CD4-positive, alpha-beta T cell treated with Interleukin-10 for 1 hour (primary cell): ENCODE data around the gene MRPS14.

Source experiments
- DNase-seq: peaks from one replicate; pipeline ENCODE4 v3.0.0-alpha.2; 2020

The MRPS14 gene

DNA sequence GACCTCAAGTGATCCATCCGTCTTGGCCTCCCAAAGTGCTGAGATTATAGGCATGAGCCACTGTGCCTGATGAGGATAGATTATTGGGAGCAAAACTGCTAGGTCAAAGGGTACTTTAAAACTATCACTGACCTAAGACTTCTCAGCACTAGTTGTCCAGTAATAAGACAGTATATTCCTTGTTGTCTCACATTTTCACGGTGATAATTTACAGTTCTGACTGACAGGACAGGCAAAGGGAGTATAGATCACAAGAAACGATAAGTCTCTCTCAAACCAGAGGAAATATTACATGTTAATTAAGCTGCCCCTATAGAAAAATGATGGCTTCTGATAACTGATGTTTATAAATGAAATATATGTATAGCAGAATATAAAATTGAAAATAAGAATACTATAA lies 3.7 kb downstream of the MRPS14 start:
- DNase-seq = no peak

DNA sequence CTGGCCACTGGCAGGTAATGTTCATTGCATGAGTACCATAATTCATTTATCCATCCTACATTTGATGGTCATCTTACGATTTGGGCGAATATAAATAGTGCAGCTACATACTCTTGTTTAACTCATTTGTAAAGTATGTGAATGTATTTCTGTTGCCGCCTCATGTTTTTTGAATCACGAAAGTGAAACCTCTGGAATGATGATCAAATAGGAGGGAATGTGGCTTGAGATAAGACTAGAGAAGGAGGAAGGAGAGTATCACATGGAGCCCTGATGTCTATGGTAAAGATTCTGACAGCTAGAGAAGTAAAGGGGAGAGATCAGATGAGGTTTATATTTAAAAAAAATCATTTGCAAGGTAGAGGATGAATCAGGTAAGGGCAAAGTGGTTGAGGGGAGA lies 8.0 kb downstream of the MRPS14 start:
- DNase-seq = no peak

DNA sequence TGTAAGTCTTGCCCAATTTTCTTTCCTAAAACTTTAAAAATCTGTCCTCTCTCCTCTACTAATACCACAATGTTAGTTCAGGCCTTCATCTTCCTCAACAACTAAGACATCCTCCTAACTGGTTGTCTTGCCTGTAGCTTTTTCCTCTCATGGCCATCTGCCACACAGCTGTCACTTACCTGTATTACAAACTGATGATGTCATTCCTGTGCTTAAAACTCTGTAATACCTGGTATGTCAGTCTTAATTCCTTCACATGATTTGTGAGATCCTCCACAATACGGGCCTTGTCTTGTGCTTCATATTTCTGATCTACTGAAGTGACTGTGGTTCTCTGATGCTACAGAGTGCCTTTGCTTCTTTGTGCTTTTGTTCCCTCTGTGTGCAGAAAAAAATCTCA lies 9.8 kb downstream of the MRPS14 start:
- no peak for DNase-seq

DNA sequence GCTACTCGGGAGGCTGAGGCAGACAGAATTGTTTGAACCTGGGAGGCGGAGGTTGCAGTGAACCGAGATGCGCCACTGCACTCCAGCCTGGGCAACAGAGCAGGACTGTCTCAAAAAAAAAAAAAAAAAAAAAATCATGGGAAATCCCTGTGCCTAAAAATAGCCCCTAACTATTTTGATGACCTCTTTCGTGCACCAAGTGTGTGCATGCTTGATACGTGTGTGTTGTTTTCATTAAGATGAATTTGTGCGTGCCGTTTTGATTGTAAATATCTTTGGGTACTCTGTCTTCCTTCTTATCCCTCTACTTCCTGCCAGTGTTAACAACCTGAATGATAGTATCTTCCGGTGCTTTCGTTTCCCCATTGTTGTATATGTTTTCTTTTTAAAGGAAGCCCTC lies 13.7 kb downstream of the MRPS14 start:
- DNase-seq = no peak

DNA sequence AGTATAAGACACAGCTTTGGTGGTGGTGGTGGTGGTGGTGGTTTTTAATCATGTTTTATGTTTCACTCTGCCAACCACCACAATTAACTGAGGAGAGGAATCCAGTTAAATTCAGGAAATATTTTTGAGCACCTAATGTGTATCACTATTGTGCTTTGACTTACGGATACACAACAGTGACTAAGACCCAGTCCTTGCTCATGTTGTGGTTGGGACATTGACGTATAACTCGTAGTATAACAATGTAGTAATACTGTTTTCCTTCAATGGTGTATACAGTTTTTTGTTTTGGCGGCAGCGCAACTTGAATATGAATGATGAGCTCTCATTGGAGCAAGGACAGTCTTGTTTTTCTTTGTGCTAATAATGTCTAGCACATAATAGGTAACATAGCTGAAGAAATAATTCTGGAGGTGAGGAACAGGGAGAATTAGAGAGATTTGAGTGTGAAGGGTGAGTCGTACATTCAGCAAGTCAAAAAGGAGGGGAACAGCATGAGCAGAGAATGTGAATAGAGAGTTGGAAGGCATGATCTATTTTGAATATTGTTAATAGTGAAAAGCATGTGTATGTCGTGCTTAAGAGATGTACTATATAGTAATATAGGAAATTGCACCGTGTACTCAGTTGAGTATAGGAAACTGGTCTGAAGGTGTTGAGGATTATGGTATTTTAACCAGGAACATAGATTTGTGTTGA lies 18.0 kb downstream of the MRPS14 start:
- no peak for DNase-seq

DNA sequence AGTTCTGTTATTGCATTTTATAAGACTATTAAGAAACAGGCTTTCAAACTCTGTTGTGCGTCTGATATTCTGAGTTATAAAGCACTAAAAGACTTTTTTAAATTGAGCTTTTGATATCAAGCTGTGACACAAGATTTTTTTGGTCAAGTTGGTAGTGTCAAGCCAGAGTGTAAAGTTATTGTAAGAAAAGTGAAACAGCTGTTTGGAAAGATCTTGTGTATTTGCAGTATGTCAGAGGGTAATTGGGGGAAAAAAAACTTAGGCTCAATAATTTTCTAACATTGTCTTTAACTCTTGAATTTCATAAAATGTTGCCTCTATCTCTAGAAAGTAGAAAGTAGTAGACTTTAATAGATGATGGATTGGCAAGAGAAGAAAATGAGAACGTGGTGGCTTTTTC lies 19.7 kb downstream of the MRPS14 start:
- DNase-seq = no peak

DNA sequence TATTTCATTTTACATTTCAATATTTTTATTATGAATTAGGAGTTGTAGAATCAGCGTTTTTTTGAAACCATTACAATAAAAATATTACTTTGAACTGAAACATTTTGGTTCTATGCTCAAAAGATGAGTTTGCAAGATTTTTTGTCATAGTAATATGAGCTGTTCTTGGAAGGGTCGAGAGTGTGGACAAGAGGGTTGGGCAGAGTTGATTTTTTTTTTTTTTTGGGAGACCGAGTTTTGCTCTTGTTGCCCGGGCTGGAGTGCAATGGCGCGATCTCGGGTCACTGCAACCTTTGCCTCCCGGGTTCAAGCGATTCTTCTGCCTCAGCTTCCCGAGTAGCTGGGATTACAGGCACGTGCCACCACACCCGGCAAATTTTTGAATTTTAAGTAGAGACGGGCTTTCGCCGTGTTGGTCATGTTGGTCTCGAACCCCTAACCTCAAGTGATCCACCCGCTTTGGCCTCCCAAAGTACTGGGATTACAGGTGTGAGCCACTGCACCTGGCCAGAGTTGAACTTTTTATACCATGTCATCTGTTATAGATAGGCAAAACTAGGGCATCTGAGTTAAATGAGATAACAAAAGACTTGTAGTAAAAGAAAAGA lies 20.2 kb downstream of the MRPS14 start:
- no peak for DNase-seq

DNA sequence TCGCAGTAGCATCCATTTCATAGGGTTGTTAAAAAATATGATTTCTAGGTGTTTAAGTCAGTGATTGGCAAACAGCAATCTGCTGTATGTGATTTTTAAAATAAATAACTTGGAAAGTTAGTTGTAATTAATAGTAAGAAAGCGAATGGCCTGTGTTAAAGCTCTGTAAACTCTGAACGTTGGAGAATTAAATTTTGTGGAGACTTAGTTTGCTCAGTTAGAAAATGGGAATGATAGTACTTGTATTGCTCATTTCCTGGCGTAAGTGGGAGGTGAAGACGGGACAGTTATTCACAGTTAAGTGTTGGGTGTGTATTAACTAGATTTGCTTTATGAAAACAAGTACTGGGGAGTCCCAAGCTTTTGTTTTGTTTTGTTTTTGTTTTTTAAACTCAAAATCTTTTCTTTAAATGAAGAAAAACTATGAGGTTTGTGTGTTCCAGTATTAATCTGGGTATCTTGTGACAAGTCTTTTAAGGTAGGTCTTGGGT lies 22.5 kb downstream of the MRPS14 start:
- DNase-seq = peak; percentile 23

DNA sequence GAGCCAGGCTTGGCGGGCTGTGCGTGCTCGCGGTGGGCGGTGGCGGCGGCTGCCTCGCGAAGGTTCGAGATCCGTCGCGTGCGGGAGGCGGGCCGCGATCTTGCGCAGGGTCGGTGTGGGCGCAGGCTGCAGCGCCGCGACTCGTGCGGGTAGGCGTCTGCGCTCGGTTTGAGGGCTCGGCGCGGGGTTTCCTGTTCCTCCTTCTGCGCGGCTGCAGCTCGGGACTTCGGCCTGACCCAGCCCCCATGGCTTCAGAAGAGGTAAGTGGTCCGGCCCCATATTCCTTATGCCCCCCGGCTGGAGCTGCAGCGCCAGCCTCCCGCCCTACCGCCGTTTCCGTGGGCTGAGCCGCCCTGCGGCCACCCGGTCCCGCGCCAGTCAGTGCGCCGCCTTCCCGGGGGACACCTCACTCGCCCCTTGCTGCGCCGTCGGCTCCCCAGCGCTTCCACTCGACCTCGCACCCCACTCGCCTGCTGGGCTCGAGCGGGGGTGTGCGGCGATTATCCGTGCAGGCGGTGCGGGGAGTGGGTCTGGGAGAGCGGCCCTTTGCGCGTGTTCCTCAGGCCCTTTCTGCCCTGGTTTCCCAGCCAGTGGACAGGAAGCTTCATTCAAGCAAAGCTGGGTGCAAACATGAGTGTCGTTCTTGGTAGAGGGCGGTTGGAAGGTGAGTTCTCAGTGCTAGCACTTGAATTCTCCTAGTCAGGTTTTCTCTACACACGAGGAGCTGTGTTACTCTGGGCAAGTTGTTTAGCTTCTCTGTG lies 23.1 kb downstream of the MRPS14 start, which contains the start of gene CACYBP:
Gene CACYBP, plus strand, starts transcription at position 12 of the 761 bp plus-strand sequence. Its CDS starts 234 bp downstream, at position 246.
- peak; percentile 43 for DNase-seq

DNA sequence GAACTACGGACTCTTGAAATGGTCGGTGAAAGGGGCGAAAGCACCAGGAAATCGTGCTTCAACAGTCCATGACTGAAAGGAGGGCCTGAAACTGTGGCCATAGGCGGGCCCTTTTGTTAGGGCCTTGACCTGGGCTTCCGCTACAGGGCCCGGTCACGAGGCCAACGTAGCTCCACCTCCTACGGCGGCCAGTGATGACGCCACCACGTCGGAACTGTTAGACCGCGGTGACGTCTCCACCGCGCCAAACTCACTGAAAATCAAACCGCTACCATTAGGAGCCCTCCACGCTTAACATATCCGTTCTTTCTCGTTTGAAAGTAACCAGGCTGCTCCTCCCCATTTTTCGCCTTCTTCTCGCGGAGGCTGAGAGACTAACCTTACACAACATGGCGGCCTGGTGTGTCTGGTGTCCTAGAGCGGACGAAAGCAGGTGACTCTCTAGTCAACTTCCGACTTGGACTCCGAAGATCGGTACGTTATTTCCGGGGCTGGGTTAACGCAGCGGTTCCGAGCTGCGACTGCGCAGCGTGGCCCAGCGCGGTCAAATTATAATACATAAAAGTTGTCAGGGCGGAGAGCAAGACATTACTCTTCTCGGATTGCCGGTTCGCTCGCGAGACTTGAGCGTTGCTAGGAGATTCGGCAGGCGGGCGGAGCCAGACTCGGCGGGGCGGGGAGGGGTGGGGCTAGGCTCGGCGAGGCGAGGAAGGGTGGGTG lies 23.8 kb downstream of the MRPS14 start:
- DNase-seq = peak; percentile 99

DNA sequence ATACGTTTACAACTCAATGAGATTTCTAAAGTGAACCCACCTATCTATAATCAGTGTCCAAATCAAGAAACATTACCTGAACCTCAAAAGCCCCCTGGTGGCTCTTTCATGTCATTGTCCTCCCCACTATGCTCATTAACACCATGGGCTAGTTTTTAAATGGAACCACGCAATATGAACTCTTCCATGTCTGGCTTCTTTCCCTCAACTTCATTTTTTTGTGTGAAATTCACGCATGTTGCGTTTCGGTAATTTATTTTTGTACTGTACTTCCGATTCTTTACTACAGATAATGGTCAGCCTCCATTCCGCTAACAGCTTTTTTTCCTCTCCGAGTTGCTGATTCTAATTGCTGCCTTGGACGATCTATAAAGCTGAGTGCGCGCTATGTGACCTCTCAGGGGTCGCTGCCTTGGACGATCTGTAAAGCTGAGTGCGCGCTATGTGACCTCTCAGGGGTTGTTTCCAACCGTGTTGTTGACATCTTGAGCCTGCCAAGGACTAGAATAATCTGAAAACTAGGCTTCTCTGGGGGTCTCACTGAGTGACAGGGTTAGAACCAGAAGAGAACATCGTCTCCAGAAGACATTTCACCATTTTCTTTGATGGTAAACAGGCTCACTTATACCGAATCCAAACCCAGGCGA lies 24.5 kb downstream of the MRPS14 start:
- peak; percentile 84 for DNase-seq

DNA sequence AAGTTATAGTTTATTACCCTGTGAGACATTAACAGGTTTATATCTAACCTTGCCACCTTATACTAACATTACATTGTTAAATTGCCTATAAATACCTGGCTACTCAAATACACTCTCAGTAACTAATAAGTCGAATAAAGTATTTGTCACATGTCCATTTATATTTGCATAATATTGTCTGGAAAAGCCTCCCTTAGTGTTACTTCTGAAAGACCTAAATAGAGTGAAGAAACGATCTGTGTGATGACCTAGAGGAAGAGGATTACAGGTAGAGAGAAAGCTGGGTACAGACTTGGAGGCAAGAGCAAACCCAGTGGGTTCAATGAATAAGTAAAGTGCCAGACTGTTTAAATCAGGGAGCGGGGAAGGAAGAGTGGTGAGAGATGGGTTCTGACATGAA lies 26.2 kb downstream of the MRPS14 start:
- no peak for DNase-seq

DNA sequence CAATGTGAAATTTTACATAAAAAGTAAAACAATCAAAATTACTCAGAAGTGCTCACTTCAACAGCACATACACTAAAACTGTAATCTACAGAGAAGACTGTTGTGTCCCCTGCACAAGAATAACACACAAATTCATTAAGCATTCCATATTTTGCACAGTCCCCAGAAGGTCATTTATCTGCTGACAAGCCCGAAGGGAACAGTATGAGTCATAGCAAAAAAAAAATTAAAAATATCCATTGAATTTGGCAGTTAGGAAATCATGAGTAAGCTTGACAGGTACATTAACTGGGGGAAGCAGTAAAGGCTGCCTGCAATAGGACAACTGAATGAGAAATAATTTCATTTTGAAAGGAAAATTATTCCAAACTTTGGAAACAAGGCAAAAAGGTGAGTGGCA lies 26.7 kb downstream of the MRPS14 start:
- DNase-seq = no peak

DNA sequence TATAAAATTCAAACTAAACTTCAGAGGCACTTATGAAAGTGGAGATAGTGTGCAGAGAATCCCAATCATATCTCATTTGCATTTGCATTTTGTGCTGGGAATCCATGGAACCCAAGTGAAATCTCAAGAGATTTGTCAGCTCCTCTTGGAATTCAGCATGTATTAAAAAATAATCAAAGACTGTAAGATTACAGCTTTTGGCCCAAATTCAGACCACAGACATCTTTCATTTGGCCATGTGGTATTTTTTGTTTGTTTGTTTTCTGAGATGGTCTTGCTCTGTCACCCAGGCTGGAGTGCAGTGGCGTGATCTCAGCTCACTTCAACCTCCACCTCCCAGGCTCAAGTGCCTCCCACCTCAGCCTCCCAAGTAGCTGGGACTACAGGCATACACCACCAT lies 27.3 kb downstream of the MRPS14 start:
- DNase-seq = no peak

DNA sequence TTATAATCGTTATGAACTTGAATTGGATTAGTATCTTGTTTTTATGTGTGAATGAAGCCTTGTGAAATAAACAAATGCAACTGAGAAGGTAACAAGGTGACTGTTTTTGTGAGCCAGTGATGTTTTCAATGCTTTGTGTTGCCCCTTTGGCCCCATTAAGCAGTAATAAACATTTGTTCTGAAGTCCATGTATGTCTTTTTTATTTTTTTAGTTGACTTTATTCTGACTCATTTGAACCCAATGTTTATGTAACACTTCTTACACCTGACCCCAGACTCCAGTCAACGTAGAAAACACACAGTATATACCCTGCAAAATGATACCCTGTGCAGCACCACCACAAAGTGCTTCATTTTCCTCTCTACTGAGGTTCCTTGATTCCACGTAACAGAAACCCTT lies 28.1 kb downstream of the MRPS14 start:
- DNase-seq = no peak

DNA sequence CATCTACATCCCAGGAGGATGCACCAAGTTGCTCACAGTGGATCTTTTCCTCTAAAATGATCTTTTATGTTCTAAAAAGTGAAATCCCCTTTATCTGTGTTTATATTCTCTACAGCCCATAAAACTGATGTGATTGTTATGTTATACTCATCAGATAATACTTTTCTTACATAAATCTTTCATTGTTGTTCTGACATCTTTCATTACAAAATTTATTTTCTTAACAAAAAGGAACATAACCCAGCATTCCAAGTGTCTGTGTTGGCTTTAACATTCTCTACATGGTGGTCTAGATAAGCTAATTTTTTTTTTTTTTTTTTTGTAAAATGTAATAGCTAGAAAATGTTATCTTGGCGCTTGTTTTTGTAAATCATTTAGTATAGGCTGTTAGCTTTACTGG lies 31.8 kb downstream of the MRPS14 start:
- DNase-seq = no peak

DNA sequence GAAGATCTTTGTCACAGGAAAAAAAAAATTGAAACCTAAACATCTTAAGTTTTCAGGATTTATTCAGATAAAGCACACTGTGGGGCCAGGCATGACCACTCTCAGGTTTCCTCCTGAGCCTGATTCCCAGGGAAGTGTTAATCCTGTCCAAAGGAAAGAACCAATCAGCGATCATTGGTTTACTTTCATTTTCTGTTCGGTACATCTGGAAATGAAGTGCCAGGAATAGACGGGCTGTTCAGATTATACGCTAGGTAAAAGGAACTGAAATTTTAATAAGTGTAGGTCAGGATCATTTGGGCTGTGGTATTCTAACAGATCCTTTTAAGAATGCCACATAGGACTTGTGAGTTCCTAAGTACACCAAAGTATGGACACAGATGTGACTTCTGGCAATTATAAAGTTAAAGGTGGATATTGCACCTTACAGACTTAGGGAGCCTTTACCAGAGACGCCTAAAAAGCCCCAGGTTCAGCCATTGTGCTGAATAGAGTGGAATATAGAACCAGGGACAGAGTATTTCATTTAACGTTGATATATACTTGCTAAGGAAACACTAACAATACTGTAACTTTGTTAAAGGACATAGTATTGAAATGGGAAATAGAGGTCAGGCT lies 32.7 kb downstream of the MRPS14 start:
- DNase-seq = peak; percentile 56

DNA sequence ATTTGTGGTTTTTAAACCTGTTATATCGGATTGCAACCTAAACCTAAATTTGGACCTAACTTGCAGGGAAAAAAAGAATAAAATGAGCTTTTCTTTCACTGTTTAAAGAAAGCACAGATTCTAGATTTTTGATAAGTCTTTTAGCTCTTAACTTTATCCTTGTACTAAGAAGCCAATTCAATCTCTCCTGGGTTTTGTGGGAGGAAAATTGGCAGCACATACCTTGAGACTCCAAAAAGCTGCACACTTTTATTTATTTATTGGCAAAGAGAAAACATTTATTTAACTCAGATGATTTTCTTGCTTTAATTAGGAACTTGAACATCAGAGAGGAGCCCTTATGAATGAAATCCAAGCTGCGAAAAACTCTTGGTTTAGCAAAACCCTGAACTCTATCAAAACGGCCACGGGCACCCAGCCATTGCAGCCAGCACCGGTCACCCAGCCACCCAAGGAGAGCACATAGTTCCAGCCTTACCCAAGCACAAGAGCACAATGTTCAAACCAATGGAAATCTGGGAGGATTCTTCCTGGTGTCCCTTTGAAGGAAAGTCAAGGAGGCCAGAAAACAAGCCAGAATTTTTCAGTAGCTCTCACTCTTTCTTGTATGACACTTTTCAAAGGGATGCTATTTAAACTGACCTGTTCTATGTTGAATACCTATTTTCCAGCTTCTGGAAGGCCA lies 33.5 kb downstream of the MRPS14 start:
- DNase-seq = no peak

DNA sequence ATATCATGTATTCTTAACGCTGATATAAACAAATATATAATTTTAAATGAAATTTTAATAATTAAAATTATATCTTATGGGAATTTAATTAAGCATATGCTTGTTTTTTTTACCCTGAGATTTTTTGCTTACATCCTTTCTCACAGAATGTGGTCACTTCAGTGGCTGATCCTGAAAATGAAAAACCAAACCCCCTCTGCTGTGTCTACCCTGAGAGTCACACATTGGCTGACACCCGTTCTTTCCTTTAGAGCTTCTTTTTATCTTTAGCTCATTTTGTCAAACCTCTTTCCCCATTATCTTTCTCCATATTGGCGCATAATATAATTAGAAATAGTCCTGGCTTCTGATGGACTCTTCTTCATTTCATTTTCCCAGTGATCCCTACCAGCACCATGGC lies 34.2 kb downstream of the MRPS14 start:
- DNase-seq = no peak

DNA sequence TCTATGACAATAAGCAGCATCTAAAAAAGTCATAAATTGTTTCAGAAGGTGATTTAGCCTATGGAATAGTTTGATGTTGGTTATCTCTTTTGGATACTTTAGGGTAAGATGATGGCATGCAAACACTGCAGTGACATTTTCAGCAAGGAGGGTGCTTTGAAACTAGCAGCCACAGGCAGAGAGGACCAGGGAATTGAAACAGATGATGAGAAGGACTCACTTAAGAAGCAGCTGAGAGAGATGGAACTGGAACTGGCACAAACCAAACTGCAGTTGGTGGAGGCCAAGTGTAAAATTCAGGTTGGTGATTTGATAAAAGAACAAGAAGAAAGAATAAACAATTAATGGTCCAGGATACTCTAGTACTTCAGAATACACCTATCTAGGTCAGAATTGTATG lies 34.7 kb downstream of the MRPS14 start:
- DNase-seq = no peak

DNA sequence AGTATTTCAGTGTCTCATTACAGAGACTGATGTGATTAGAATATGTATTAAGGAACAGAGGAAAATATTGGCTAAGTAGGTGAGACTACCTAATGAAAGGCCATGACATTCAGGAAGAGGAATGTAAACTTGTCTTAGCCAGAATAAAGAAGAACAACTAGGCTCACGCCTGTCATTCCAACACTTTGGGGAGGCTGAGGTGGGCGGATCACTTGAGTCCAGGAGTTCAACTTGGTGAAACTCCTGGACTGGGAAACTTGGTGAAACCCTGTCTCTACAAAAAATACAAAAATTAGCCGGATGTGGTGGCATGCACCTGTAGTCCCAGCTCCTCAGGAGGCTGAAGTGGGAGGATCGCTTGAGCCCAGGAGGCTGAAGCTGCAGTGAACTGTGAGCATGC lies 38.3 kb downstream of the MRPS14 start:
- DNase-seq = no peak
